Testis (tissue), 2 donors: Measurements from ENCODE around the gene CORT.

Source experiments
- POLR2A ChIP-seq: fragments of 450-650 bp; IDR thresholded peaks from one replicate; pipeline ENCODE4 v1.6.1; 2017; ENCODE audit warnings: antibody characterized with exemption, mild to moderate bottlenecking, moderate library complexity
- TF ChIP-seq, protein P1 (sequence below), 3 experiments: fragments of 450-650 bp in 2 of 3; fragments of 200-600 bp in 1 of 3; sonication (generic) in 1 of 3; IDR thresholded peaks; one replicate each; pipeline ENCODE4 v1.5.1; 2016 to 2019; ENCODE audit warnings: antibody characterized with exemption in 3 of 3, mild to moderate bottlenecking in 2 of 3, moderate library complexity in 1 of 3

DNA sequence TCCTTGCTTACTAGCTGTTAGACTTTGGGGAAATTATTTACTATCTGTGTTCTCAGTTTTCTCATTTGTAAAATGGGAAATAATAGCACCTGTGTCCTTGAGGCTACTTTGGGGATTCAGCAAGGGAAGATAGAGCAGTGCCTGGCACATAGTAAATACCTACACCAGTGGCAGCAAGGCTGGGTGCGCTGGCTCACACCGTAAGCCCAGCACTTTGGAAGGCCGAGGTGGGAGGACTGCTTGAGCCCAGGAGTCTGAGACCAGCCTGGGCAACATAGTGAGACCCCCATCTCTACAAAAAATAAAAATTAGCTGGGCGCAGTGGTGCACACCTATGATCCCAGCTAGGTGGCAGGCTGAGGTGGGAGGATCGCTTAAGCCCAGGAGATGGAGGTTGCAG, 28.2 kb upstream of the CORT start:
- TF ChIP-seq, protein P1, sequence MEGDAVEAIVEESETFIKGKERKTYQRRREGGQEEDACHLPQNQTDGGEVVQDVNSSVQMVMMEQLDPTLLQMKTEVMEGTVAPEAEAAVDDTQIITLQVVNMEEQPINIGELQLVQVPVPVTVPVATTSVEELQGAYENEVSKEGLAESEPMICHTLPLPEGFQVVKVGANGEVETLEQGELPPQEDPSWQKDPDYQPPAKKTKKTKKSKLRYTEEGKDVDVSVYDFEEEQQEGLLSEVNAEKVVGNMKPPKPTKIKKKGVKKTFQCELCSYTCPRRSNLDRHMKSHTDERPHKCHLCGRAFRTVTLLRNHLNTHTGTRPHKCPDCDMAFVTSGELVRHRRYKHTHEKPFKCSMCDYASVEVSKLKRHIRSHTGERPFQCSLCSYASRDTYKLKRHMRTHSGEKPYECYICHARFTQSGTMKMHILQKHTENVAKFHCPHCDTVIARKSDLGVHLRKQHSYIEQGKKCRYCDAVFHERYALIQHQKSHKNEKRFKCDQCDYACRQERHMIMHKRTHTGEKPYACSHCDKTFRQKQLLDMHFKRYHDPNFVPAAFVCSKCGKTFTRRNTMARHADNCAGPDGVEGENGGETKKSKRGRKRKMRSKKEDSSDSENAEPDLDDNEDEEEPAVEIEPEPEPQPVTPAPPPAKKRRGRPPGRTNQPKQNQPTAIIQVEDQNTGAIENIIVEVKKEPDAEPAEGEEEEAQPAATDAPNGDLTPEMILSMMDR (IDR thresholded peaks at IDR 0.05): no peak
- TF ChIP-seq POLR2A: no peak
